CD4-positive, alpha-beta T cell treated with Interleukin-12 subunit alpha and Interleukin-12 subunit beta, for 1 hour (primary cell): Measurements from ENCODE around the gene MCTP1.
A peak's percentile ranks its signal among the peaks of the same experiment; 100 is the strongest.

Experiments
- DNase-seq: peaks from one replicate; pipeline ENCODE4 v3.0.0-alpha.2; 2020

The MCTP1 gene

GRCh38 chr5:94793113-94793815, 491.6 kb downstream of the MCTP1 start:
- peak; percentile 56 for DNase-seq

- no peak for DNase-seq
These were observed 493.1 kb downstream of the MCTP1 start for GRCh38 chr5:94791829-94792228.

GRCh38 chr5:94788527-94788926, 496.4 kb downstream of the MCTP1 start:
- DNase-seq = no peak

- DNase-seq = no peak
These were observed 500.1 kb downstream of the MCTP1 start for GRCh38 chr5:94784536-94785505.

- DNase-seq = no peak
These were observed 502.5 kb downstream of the MCTP1 start for GRCh38 chr5:94782383-94782782.

- no peak for DNase-seq
These were observed 505.2 kb downstream of the MCTP1 start for GRCh38 chr5:94779684-94780083.

GRCh38 chr5:94778732-94779131, 506.2 kb downstream of the MCTP1 start:
- DNase-seq = no peak

GRCh38 chr5:94778299-94778698, 506.6 kb downstream of the MCTP1 start:
- DNase-seq = no peak

- DNase-seq = no peak
These were observed 507.6 kb downstream of the MCTP1 start for GRCh38 chr5:94777056-94777880.

GRCh38 chr5:94776167-94776566, 508.7 kb downstream of the MCTP1 start:
- DNase-seq = no peak

- DNase-seq = no peak
These were observed 509.8 kb downstream of the MCTP1 start for GRCh38 chr5:94775088-94775487.

- no peak for DNase-seq
These were observed 513.2 kb downstream of the MCTP1 start for GRCh38 chr5:94771742-94772141.

- DNase-seq = no peak
These were observed 514.9 kb downstream of the MCTP1 start for GRCh38 chr5:94769996-94770395.

- no peak for DNase-seq
These were observed 523.1 kb downstream of the MCTP1 start for GRCh38 chr5:94761786-94762185.

GRCh38 chr5:94761055-94761454, 523.8 kb downstream of the MCTP1 start:
- no peak for DNase-seq

- DNase-seq = no peak
These were observed 524.9 kb downstream of the MCTP1 start for GRCh38 chr5:94759961-94760360.

GRCh38 chr5:94759022-94759421, 525.9 kb downstream of the MCTP1 start:
- no peak for DNase-seq

GRCh38 chr5:94754824-94755223, 530.1 kb downstream of the MCTP1 start:
- no peak for DNase-seq

- no peak for DNase-seq
These were observed 533.4 kb downstream of the MCTP1 start for GRCh38 chr5:94751460-94751859.

GRCh38 chr5:94750681-94751080, 534.2 kb downstream of the MCTP1 start:
- DNase-seq = no peak

- DNase-seq = no peak
These were observed 535.9 kb downstream of the MCTP1 start for GRCh38 chr5:94749042-94749441.

GRCh38 chr5:94748212-94748611, 536.7 kb downstream of the MCTP1 start:
- DNase-seq = no peak

GRCh38 chr5:94747371-94747770, 537.5 kb downstream of the MCTP1 start:
- DNase-seq = no peak
